Activated CD4-positive, alpha-beta T cell treated with anti-CD3 and anti-CD28 coated beads for 36 hours (primary cell): ENCODE data around the gene HIRA. TPM values are rescaled to one million over a fixed set of nuclear protein-coding genes. Genes with fewer than 3 reads are reported as not detected.

Experiments used
- ATAC-seq: fragments of 200-7000 bp; cut with Tn5 transposase; one replicate; pipeline ENCODE4 v1.10.0; 2021; ENCODE audit warnings: mild to moderate bottlenecking, moderate library complexity
- CTCF ChIA-PET: fragments of 350-600 bp; sonication (Branson Sonifier 250); formaldehyde crosslinking; loops from one replicate; lab custom pipeline; 2021; ENCODE audit warnings: antibody characterized with exemption; lab: Charles Lee
- POLR2A ChIA-PET: fragments of 350-600 bp; sonication (Branson Sonifier 250); formaldehyde crosslinking; loops from one replicate; lab custom pipeline; 2021; ENCODE audit warnings: antibody characterized with exemption, inconsistent platforms; lab: Charles Lee
- DNase-seq: peaks from one replicate; pipeline ENCODE4 v3.0.0-alpha.2; 2020
- H3K27ac Mint-ChIP-seq: one replicate; pipeline ENCODE4 v1.8.0; 2021; ENCODE audit warnings: mixed read lengths
- H3K27me3 Mint-ChIP-seq: one replicate; pipeline ENCODE4 v1.8.0; 2021; ENCODE audit warnings: mixed read lengths
- H3K36me3 Mint-ChIP-seq: one replicate; pipeline ENCODE4 v1.8.0; 2021; ENCODE audit warnings: low read depth, mixed read lengths
- H3K4me1 Mint-ChIP-seq: one replicate; pipeline ENCODE4 v1.8.0; 2021; ENCODE audit warnings: mixed read lengths
- H3K4me3 Mint-ChIP-seq: one replicate; pipeline ENCODE4 v1.8.0; 2021; ENCODE audit warnings: mild to moderate bottlenecking, moderate library complexity, mixed read lengths
- H3K9me3 Mint-ChIP-seq: one replicate; pipeline ENCODE4 v1.8.0; 2021; ENCODE audit warnings: low read depth, mixed read lengths
- intact Hi-C, 2 experiments: fragments of 100-400 bp; cut with DNase I in 1 of 2; cut with micrococcal nuclease in 1 of 2; formaldehyde crosslinking; loops; one replicate each; pipeline versions ENCODE4 v1.14.2 to v1.15.1; 2022 to 2024; cut with DNase I, micrococcal nuclease
- total RNA-seq, 2 experiments: library from RNA; stranded (reverse); gene quantifications; one replicate each; pipeline ENCODE4 v1.2.3, GENCODE V29; 2021

HIRA gene
- total RNA-seq, 2 experiments from 2014 or later = 25.5 to 31.2 TPM

DNA sequence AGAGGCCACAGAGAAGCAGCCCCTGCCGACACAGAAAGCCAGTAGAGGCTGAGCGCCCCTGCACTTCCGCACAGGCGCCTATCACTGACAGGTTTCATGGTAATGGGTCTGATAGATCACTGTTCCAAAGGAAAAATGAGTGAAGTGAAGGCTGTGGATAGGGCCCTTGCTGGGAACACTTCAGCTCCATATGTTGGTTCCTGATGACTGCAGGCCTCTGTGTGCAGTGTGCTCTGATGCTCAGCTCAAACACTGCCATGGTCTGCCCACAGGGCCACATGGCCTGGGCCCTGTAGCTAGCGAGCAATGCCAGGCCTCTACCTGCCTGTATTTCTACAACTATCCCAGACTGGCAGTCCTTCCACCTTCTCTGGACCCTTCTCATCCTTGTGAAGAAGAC, 77.3 kb downstream of the HIRA start:
- peaks cover 43% of the 10 kb centered on the region for H3K36me3 Mint-ChIP-seq
- H3K27ac Mint-ChIP-seq = no peak overlapping the region
- intact Hi-C loops = loop anchor here in 1 of 2 experiments (10.0 kb wide), 1 partner anchor 291 kb away; no protein-coding TSS in a partner anchor

DNA sequence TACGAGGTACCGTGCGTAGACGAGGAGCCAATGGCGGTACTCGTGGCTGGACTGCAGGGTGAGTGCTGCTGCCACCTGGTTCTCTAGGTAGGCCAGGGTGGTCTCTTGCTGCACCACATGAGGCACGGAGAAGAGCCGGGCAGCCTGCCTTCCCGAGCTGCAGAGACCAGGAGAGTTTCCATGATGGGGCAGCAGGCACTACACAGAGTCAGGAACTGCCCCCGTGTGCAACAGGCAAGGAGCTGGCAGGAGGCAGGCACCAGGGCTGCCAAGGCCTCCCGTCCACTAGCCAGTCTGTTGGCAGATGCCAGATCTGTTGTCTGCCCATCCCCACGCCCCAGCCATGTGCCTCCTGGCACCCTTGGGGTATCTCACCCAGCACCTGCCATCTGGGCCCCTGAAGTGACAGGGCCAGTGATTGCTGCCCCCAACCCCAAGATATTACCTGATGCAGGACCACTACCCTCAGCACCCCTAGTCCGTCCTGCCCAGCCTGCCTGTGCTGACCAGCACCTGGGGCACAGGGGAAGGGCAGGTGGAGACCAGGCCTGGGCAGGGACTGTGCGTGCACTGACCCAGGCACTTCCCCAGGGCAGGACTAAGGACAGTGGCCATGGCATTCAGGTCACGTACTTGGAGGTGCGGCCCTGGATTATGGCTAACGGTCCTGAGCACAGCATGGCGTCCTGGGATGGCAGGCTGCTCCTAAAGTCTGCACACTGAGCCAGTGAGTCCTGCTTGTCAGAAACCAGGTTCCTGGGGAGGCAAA, 78.0 kb downstream of the HIRA start:
- intact Hi-C loops = loop anchor here in 1 of 2 experiments (10.0 kb wide), 1 partner anchor 291 kb away; no protein-coding TSS in a partner anchor
- CTCF ChIA-PET = interaction anchor here (0.6 kb wide), 1 partner anchor 149 kb away, joined by 3 read pairs; no protein-coding TSS in a partner anchor

More for the DNA sequence above, 77.3 kb downstream of the HIRA start:
- ChIA-PET CTCF (interaction anchor here (0.6 to 1.1 kb wide), 2 partner anchors 10 to 150 kb away, joined by 3 to 4 read pairs; no protein-coding TSS in a partner anchor), POLR2A (no interaction called here)
- no peaks in the 10 kb centered on the region for H3K9me3 Mint-ChIP-seq
- H3K4me3 Mint-ChIP-seq = no peak overlapping the region
- DNase-seq = no peak
- H3K27me3 Mint-ChIP-seq = no peaks in the 10 kb centered on the region
- ATAC-seq = no peak
- H3K4me1 Mint-ChIP-seq = no peaks in the 10 kb centered on the region

DNA sequence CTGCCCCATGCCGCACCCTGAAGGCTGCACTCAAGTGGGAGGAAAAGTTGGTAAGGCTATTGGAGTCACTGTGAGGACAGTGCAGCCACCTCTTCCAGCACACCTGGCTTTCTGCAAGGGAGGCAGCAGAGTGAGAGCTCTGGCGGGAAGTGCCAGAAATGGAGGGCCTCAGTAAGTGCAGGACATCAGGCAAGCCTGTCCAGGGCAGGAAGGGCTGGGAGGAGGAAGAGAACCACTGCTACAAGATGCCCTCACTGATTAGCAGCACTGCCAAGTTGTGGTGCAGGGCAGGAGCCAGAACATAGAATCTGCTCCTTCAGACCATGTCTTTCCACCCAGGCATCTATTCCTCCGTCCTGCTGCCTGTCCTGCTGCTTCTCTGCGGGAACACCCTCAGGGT, 78.8 kb downstream of the HIRA start:
- Mint-ChIP-seq H3K9me3 (no peaks in the 10 kb centered on the region), H3K4me1 (no peaks in the 10 kb centered on the region), H3K36me3 (peaks cover 37% of the 10 kb centered on the region), H3K27ac (no peak overlapping the region), H3K27me3 (no peaks in the 10 kb centered on the region), H3K4me3 (no peak overlapping the region)
- ATAC-seq (no peak), DNase-seq (no peak)
- ChIA-PET CTCF (no interaction called here), POLR2A (no interaction called here)
- intact Hi-C loops = loop anchor here in 1 of 2 experiments (10.0 kb wide), 1 partner anchor 292 kb away; no protein-coding TSS in a partner anchor

More for the DNA sequence above, 78.0 kb downstream of the HIRA start:
- H3K27me3 Mint-ChIP-seq = no peaks in the 10 kb centered on the region
- POLR2A ChIA-PET = no interaction called here
- no peaks in the 10 kb centered on the region for H3K9me3 Mint-ChIP-seq
- no peak overlapping the region for H3K4me3 Mint-ChIP-seq
- H3K4me1 Mint-ChIP-seq = no peaks in the 10 kb centered on the region
- H3K36me3 Mint-ChIP-seq = peaks cover 43% of the 10 kb centered on the region
- no peak for ATAC-seq
- no peak for DNase-seq
- H3K27ac Mint-ChIP-seq = no peak overlapping the region

DNA sequence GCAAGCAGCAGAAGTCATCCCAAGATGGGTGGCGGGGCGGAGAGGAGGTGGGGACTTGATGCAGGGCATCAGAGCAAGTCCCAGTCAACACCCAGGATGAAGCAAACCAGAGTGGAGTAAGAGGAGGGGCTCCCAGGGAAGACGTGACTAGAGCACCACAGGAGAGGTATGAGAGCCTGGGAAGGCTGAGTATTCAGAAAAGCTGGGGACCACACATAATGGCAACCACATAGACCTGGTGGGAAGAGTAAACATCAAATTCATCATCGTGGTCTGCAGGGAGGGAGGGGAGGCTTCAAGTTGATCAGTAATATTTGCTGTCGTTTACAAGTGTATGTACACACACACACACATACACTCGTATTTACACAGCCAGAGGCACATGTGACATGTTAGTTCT, 79.3 kb downstream of the HIRA start:
- Mint-ChIP-seq H3K4me3 (no peak overlapping the region), H3K36me3 (peaks cover 40% of the 10 kb centered on the region), H3K27me3 (no peaks in the 10 kb centered on the region), H3K4me1 (no peaks in the 10 kb centered on the region), H3K27ac (no peak overlapping the region), H3K9me3 (no peaks in the 10 kb centered on the region)
- intact Hi-C loops = loop anchor here in 1 of 2 experiments (10.0 kb wide), 1 partner anchor 293 kb away; no protein-coding TSS in a partner anchor
- CTCF ChIA-PET = no interaction called here
- POLR2A ChIA-PET = no interaction called here
- DNase-seq = no peak
- ATAC-seq = no peak

DNA sequence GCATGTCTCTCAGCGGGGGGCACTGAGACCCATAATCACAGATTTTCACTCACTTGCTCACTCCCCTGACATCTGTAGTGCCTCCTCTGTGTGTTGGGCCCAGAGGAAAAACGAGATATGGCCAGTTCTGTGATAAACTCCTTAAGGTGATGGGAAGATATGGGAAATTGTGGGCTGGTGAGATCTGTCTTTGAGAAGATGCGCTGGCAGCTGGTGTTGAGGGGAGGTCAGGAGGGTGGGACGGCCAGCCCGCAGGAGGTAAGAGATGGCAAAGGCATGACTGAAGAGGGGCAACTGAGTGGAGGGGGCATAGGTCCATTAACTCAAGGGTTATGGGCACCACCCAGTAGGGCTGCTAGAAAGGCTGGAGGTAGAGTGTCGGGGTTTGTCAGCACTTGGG, 79.9 kb downstream of the HIRA start:
- Mint-ChIP-seq H3K27me3 (no peaks in the 10 kb centered on the region), H3K36me3 (peaks cover 42% of the 10 kb centered on the region), H3K4me1 (no peaks in the 10 kb centered on the region), H3K9me3 (no peaks in the 10 kb centered on the region), H3K4me3 (no peak overlapping the region), H3K27ac (no peak overlapping the region)
- no peak for ATAC-seq
- CTCF ChIA-PET = no interaction called here
- POLR2A ChIA-PET = no interaction called here
- DNase-seq = no peak
- intact Hi-C loops = loop anchor here in 1 of 2 experiments (10.0 kb wide), 1 partner anchor 293 kb away; no protein-coding TSS in a partner anchor

DNA sequence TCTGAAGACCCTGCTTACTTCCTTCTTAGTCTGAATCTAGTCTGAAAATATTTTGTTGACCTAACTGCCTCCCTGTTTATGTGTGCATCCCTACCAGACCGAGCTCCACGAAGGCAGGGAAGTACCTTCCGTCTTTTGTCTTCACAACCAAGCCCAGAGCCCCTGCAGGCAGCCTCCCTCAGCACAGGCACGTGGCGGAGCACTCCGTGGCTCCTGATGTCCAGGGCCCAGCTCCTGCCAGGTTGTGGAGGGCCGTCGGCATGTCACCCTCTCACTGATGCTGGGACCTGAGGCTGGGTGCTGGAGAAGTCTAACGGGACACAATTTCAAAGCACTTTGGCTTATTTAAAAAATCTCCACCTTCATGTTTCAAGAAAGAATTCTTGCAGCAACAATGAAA, 80.6 kb downstream of the HIRA start:
- DNase-seq = no peak
- Mint-ChIP-seq H3K36me3 (peaks cover 46% of the 10 kb centered on the region), H3K4me1 (no peaks in the 10 kb centered on the region), H3K9me3 (no peaks in the 10 kb centered on the region), H3K4me3 (no peak overlapping the region), H3K27me3 (no peaks in the 10 kb centered on the region), H3K27ac (no peak overlapping the region)
- ChIA-PET POLR2A (no interaction called here), CTCF (interaction anchor here (0.5 kb wide), 1 partner anchor 1608 kb away, joined by 4 read pairs; no protein-coding TSS in a partner anchor)
- intact Hi-C loops = loop anchor here in 1 of 2 experiments (10.0 kb wide), 1 partner anchor 294 kb away; no protein-coding TSS in a partner anchor
- ATAC-seq = no peak

DNA sequence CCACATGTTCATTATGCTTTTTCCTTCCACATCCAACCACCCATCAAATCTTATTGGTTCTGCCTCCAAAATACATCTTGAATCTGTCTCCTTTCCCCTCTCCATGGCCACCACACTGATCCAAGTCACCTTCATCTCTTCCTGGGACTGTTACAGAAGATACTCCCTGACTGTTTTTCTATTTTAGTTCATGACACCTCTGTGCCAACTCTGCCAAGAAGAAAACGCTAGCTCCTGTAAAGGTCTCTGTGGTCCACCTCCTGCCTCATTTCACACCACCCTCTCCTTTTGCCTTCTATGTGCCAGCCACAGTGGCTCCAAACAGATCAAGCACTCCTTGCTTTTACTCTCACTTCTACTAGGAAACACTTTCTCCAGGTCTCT, 81.1 kb downstream of the HIRA start:
- no peak overlapping the region for H3K4me3 Mint-ChIP-seq
- H3K4me1 Mint-ChIP-seq = no peaks in the 10 kb centered on the region
- no peaks in the 10 kb centered on the region for H3K9me3 Mint-ChIP-seq
- H3K27ac Mint-ChIP-seq = no peak overlapping the region
- H3K36me3 Mint-ChIP-seq = peaks cover 48% of the 10 kb centered on the region
- ATAC-seq = no peak
- no peak for DNase-seq
- POLR2A ChIA-PET = no interaction called here
- CTCF ChIA-PET = interaction anchor here (0.5 kb wide), 2 partner anchors 428 to 1609 kb away, joined by 3 to 4 read pairs; no protein-coding TSS in a partner anchor
- H3K27me3 Mint-ChIP-seq = no peaks in the 10 kb centered on the region
- intact Hi-C loops = loop anchor here in 1 of 2 experiments (10.0 kb wide), 1 partner anchor 294 kb away; no protein-coding TSS in a partner anchor

DNA sequence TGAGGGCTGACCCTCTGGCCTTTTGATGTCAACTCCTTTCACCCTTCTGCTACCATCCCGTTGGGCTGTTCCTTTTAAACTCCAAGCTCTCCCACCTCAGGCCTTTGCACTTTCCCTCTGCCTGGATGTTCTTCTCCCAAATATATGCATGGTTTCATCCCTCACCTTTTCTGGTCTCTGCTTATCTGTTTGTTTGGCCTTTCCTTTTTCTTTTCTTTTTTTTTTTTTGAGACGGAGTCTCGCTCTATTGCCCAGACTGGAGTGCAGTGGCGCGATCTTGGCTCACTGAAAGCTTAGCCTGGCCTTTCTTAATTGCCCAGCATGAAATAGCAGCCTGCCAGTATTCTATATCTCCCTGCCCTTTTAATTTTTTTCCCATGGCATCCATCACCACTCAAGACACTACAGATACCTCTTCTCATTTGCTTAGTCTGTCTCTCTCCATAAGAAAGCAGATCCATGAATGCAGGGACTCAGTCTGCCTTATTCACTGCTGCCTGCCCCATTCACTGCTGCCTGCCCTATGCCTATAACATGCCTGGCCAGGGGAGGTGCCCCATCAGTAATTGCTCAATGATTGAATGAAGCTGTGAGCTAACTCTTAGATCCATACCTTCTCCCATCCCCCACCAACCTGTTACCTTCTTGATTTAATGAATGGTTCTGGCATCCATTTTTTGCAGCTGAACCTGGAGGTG, 81.6 kb downstream of the HIRA start:
- no peaks in the 10 kb centered on the region for H3K27me3 Mint-ChIP-seq
- intact Hi-C loops = loop anchor here in 1 of 2 experiments (10.0 kb wide), 2 partner anchors 55 to 295 kb away; no protein-coding TSS in a partner anchor
- no peaks in the 10 kb centered on the region for H3K4me1 Mint-ChIP-seq
- H3K27ac Mint-ChIP-seq = no peak overlapping the region
- ATAC-seq (no peak), DNase-seq (no peak)
- no peaks in the 10 kb centered on the region for H3K9me3 Mint-ChIP-seq
- H3K4me3 Mint-ChIP-seq = no peak overlapping the region
- H3K36me3 Mint-ChIP-seq = peaks cover 50% of the 10 kb centered on the region
- ChIA-PET POLR2A (no interaction called here), CTCF (interaction anchor here (0.5 kb wide), 1 partner anchor 429 kb away, joined by 3 read pairs; no protein-coding TSS in a partner anchor)

DNA sequence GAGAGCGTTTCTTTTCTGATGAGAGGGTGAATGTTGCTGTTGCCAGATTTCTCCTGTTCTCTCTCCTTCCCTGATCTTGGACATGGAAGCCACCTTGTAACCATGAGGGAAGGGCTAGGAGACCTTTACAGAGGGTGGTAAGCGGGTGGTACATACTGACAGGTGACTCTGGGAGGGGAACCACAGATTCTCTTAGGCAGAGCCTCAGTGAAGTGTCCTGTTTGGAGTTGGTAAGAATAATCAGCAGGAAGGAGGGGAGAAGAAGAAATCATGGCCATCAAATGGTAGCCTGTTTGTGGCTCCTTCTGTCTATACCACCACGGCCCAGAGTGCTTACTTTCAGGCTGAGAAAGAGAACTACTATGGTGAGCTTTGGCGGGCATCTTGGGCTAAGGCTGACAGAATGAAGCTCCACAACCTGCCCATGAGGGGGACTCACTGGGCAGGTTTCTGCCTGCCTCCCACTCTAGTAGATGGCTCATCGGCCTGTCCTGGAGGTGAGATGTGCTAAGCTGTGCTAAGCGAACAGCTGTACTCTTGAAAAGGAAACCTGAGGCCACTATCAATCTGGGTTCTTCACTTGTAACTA, 84.8 kb downstream of the HIRA start:
- no peaks in the 10 kb centered on the region for H3K27me3 Mint-ChIP-seq
- intact Hi-C loops = loop anchor here in 1 of 2 experiments (10.0 kb wide), 1 partner anchor 58 kb away; no protein-coding TSS in a partner anchor
- no peak for DNase-seq
- no peak overlapping the region for H3K27ac Mint-ChIP-seq
- ChIA-PET CTCF (interaction anchor here (0.6 kb wide), 1 partner anchor 112 kb away, joined by 3 read pairs; no protein-coding TSS in a partner anchor), POLR2A (no interaction called here)
- H3K4me3 Mint-ChIP-seq = no peak overlapping the region
- H3K36me3 Mint-ChIP-seq = peaks cover 68% of the 10 kb centered on the region
- no peak for ATAC-seq
- H3K9me3 Mint-ChIP-seq = peaks cover 6% of the 10 kb centered on the region
- no peaks in the 10 kb centered on the region for H3K4me1 Mint-ChIP-seq

DNA sequence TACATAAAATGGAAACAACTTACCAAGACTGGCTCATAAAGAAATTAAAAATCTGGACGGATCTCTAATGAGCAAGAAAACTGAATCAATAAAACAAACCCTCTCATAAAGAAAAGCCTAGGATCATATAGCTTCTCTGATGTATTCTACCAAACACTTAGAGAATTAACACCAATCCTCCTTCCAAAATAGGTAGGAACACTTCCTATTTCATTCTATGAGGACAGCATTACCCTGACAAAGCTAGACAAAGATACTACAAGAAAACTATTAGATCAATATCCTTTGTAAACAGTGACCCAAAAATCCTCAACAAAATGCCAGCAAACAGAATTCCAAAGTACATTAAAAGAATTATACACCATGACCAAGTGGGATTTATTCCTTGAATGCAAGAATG, 87.1 kb downstream of the HIRA start:
- ChIA-PET POLR2A (no interaction called here), CTCF (interaction anchor here (0.9 kb wide), 1 partner anchor 46 kb away, joined by 3 read pairs; no protein-coding TSS in a partner anchor)
- H3K4me1 Mint-ChIP-seq = no peaks in the 10 kb centered on the region
- ATAC-seq = no peak
- H3K9me3 Mint-ChIP-seq = peaks cover 17% of the 10 kb centered on the region
- H3K36me3 Mint-ChIP-seq = peaks cover 70% of the 10 kb centered on the region
- intact Hi-C loops = loop anchor here in 1 of 2 experiments (10.0 kb wide), 1 partner anchor 60 kb away; no protein-coding TSS in a partner anchor
- H3K27ac Mint-ChIP-seq = no peak overlapping the region
- H3K27me3 Mint-ChIP-seq = no peaks in the 10 kb centered on the region
- DNase-seq = no peak
- no peak overlapping the region for H3K4me3 Mint-ChIP-seq

DNA sequence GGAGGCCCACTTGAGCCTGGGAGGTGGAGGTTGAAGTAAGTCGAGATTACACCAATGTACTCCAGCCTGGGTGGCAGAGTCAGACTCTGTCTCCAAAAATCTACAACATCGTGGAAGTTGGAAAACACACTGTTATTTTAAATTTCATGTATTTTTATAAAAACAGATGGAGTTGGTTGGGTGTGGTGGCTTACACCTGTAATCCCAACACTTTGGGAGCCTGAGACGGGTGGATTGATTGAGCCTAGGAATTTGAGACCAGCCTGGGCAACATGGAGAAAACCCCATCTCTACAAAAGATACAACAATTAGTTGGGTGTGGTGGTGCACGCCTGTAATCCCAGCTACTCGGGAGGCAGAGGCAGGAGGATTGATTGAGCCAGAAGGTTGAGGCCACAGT, 88.1 kb downstream of the HIRA start:
- peaks cover 20% of the 10 kb centered on the region for H3K9me3 Mint-ChIP-seq
- CTCF ChIA-PET = no interaction called here
- H3K27me3 Mint-ChIP-seq = no peaks in the 10 kb centered on the region
- no peak for ATAC-seq
- intact Hi-C loops = loop anchor here in 1 of 2 experiments (10.0 kb wide), 1 partner anchor 61 kb away; no protein-coding TSS in a partner anchor
- DNase-seq = no peak
- POLR2A ChIA-PET = no interaction called here
- peaks cover 75% of the 10 kb centered on the region for H3K36me3 Mint-ChIP-seq
- H3K4me1 Mint-ChIP-seq = no peaks in the 10 kb centered on the region
- H3K4me3 Mint-ChIP-seq = no peak overlapping the region
- no peak overlapping the region for H3K27ac Mint-ChIP-seq
